Gastroesophageal sphincter (tissue), 4 donors: ENCODE measurements around the gene HMG20A. TPM values are rescaled to one million over a fixed set of nuclear protein-coding genes. Genes with fewer than 3 reads are reported as not detected.
"Not testable (repeated sequence)": the region's sequence is repeated elsewhere in the genome, so short reads cannot be mapped to it uniquely, and the experiment has no call there.

Source experiments
- ATAC-seq: fragments of 150-250 bp; one replicate; pipeline ENCODE4 v1.9.1; 2016; ENCODE audit warnings: mild to moderate bottlenecking, moderate library complexity
- H3K27ac ChIP-seq, 4 donors: fragments of 200-600 bp; sonication (generic) in 3 of 4; 1 replicate in 3 of 4; 2 replicates in 1 of 4; pipeline ENCODE4 v1.5.1; 2016 to 2019
- H3K27me3 ChIP-seq: fragments of 200-600 bp; sonication (generic); one replicate; pipeline ENCODE4 v1.5.1; 2019
- H3K36me3 ChIP-seq, 2 donors: fragments of 200-600 bp; sonication (generic); one replicate each; pipeline ENCODE4 v1.5.1; 2019; ENCODE audit warnings: control low read depth in 1 of 2
- H3K4me1 ChIP-seq, 3 donors: fragments of 200-600 bp; sonication (generic); 1 replicate in 2 of 3; 2 replicates in 1 of 3; pipeline ENCODE4 v1.5.1; 2016 to 2019; ENCODE audit warnings: control low read depth in 2 of 3
- H3K4me3 ChIP-seq, 2 donors: fragments of 200-600 bp; sonication (generic); one replicate each; pipeline ENCODE4 v1.5.1; 2019; ENCODE audit warnings: mild to moderate bottlenecking in 1 of 2, moderate library complexity in 1 of 2
- H3K9me3 ChIP-seq, 3 donors: fragments of 200-600 bp; sonication (generic); one replicate each; pipeline ENCODE4 v1.5.1; 2017 to 2019; ENCODE audit warnings: control low read depth in 2 of 3
- EP300 ChIP-seq: sonication (generic); formaldehyde crosslinking; IDR thresholded peaks from one replicate; pipeline ENCODE4 v1.6.1; 2017; ENCODE audit warnings: antibody characterized with exemption, mild to moderate bottlenecking
- POLR2A ChIP-seq, 2 donors: fragments of 450-650 bp; IDR thresholded peaks; one replicate each; pipeline ENCODE4 v1.6.1; 2017; ENCODE audit warnings: antibody characterized with exemption in 2 of 2, mild to moderate bottlenecking in 2 of 2, moderate library complexity in 1 of 2
- POLR2AphosphoS5 ChIP-seq: sonication (generic); formaldehyde crosslinking; IDR thresholded peaks from one replicate; pipeline ENCODE4 v1.6.1; 2017; ENCODE audit warnings: antibody characterized with exemption
- WGBS, 2 donors: methylation state at CpG; one replicate each; pipeline ENCODE4 v1.1.5; 2018; ENCODE audit warnings: low coverage in 1 of 2; 5-methylcytosine and 5-hydroxymethylcytosine counted together
- total RNA-seq, 4 donors: library from RNA; depleted of rRNA; stranded (reverse); fragments of >200 nt; gene quantifications; one replicate each; pipeline ENCODE4 v1.1.0, GENCODE V29; 2016
- TF ChIP-seq, protein P1 (sequence below), 4 experiments: fragments of 200-600 bp in 2 of 4; fragments of 450-650 bp in 2 of 4; sonication (generic) in 1 of 4; IDR thresholded peaks; one replicate each; pipeline ENCODE4 v1.5.1; 2017 to 2019; ENCODE audit warnings: antibody characterized with exemption in 4 of 4, mild to moderate bottlenecking in 2 of 4, moderate library complexity in 2 of 4

The HMG20A gene
- total RNA-seq, 4 donors from 2014 or later = 23.2 to 47.9 (median 33.2) TPM

DNA sequence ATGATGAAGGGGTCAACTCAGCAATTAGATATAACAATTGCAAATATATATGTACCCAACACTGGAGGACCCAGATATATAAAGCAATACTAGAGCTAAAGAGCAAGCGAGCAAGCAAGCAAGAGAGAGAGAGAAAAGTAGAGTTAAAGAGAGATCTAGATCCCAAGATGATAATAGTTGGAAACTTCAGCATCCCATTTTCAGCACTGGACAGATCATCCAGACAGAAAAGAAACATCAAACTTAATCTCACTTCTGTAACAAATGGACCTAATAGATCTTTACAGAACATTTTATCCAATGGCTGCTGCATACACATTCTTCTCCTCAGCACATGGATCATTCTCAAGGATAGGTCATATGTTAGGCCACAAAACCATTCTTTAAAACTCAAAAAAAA is 24.0 kb upstream of the HMG20A start:
- no peaks in the 10 kb centered on the region for H3K27me3 ChIP-seq
- H3K4me1 ChIP-seq = peaks cover 0 to 10% (median 0%) of the 10 kb centered on the region in 3 donors
- no peak for TF ChIP-seq POLR2A (IDR thresholded peaks at IDR 0.05)
- TF ChIP-seq, protein P1, sequence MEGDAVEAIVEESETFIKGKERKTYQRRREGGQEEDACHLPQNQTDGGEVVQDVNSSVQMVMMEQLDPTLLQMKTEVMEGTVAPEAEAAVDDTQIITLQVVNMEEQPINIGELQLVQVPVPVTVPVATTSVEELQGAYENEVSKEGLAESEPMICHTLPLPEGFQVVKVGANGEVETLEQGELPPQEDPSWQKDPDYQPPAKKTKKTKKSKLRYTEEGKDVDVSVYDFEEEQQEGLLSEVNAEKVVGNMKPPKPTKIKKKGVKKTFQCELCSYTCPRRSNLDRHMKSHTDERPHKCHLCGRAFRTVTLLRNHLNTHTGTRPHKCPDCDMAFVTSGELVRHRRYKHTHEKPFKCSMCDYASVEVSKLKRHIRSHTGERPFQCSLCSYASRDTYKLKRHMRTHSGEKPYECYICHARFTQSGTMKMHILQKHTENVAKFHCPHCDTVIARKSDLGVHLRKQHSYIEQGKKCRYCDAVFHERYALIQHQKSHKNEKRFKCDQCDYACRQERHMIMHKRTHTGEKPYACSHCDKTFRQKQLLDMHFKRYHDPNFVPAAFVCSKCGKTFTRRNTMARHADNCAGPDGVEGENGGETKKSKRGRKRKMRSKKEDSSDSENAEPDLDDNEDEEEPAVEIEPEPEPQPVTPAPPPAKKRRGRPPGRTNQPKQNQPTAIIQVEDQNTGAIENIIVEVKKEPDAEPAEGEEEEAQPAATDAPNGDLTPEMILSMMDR (IDR thresholded peaks at IDR 0.05) = no peak
- no peak for TF ChIP-seq POLR2AphosphoS5
- TF ChIP-seq EP300 = no peak
- no peaks in the 10 kb centered on the region for H3K36me3 ChIP-seq
- no peak overlapping the region for H3K27ac ChIP-seq
- ATAC-seq = no peak
- WGBS, 2 donors = 86 to 100% methylated on average over 1 of the region's 1 CpG
- no peak overlapping the region for H3K4me3 ChIP-seq
- peaks cover 0 to 40% (median 4%) of the 10 kb centered on the region in 3 donors for H3K9me3 ChIP-seq

DNA sequence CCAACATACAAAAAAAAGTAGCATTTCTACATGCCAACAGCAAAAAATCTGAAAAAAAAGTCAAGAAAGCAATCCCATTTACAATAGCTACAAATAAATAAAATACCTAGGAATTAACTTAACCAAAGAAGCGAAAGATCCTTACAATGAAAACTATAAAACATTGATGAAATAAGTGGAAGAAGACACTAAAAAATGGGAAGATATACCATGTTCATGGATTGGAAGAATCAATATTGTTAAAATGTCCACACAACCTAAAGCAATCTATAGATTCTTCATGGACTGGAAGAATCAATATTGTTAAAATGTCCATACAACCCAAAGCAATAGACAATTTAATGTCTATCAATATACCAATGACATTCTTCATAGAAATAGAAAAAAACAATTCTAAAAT is 21.8 kb upstream of the HMG20A start:
- Histone ChIP-seq H3K4me1 (peaks cover 0 to 11% (median 0%) of the 10 kb centered on the region in 3 donors), H3K27me3 (no peaks in the 10 kb centered on the region), H3K9me3 (peaks cover 0 to 40% (median 4%) of the 10 kb centered on the region in 3 donors), H3K27ac (no peak overlapping the region), H3K4me3 (no peak overlapping the region), H3K36me3 (no peaks in the 10 kb centered on the region)
- no peak for ATAC-seq
- WGBS, 2 donors = 90 to 100% methylated on average over 1 of the region's 1 CpG
- TF ChIP-seq POLR2A (IDR thresholded peaks at IDR 0.05) = no peak

DNA sequence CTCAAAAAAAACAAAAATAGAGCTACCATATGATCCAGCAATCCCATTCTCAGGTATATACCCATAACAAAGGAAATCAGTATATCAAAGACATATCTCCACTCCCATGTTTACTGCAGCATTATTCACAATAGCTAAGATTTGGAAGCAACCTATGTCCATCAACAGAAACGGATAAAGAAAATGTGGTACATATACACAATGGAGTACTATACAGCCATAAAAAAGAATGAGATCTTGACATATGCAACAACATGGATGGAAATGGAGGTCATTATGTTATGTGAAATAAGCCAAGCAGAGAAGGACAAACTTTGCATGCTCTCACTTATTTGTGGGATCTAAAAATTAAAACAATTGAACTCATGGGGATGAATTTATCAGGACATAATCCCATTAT is 20.4 kb upstream of the HMG20A start:
- H3K27me3 ChIP-seq = no peaks in the 10 kb centered on the region
- no peak overlapping the region for H3K27ac ChIP-seq
- H3K4me3 ChIP-seq = no peak overlapping the region
- TF ChIP-seq EP300 (no peak), POLR2A (IDR thresholded peaks at IDR 0.05) (no peak), POLR2AphosphoS5 (no peak)
- TF ChIP-seq, protein P1 (IDR thresholded peaks at IDR 0.05) = no peak
- H3K4me1 ChIP-seq = peaks cover 0 to 11% (median 0%) of the 10 kb centered on the region in 3 donors
- peaks cover 0 to 36% (median 4%) of the 10 kb centered on the region in 3 donors for H3K9me3 ChIP-seq
- no peak for ATAC-seq
- H3K36me3 ChIP-seq = no peaks in the 10 kb centered on the region
- 100% methylated on average over 1 of the region's 1 CpG for WGBS, 2 donors

- H3K27me3 ChIP-seq = no peaks in the 10 kb centered on the region
- no peak overlapping the region for H3K27ac ChIP-seq
- no peaks in the 10 kb centered on the region for H3K36me3 ChIP-seq
- no peak for ATAC-seq
- no peak for TF ChIP-seq EP300
- TF ChIP-seq POLR2AphosphoS5 = no peak
- TF ChIP-seq POLR2A (IDR thresholded peaks at IDR 0.05) = no peak
- TF ChIP-seq, protein P1 (IDR thresholded peaks at IDR 0.05) = no peak
- H3K4me1 ChIP-seq = peaks cover 0 to 11% (median 0%) of the 10 kb centered on the region in 3 donors
- no peak overlapping the region for H3K4me3 ChIP-seq
- peaks cover 0 to 26% (median 4%) of the 10 kb centered on the region in 3 donors for H3K9me3 ChIP-seq
- 8 to 16% methylated on average over 1 of the region's 1 CpG for WGBS, 2 donors
Observed at GRCh38 chr15:77402740-77403379, 17.8 kb upstream of the HMG20A start.

DNA sequence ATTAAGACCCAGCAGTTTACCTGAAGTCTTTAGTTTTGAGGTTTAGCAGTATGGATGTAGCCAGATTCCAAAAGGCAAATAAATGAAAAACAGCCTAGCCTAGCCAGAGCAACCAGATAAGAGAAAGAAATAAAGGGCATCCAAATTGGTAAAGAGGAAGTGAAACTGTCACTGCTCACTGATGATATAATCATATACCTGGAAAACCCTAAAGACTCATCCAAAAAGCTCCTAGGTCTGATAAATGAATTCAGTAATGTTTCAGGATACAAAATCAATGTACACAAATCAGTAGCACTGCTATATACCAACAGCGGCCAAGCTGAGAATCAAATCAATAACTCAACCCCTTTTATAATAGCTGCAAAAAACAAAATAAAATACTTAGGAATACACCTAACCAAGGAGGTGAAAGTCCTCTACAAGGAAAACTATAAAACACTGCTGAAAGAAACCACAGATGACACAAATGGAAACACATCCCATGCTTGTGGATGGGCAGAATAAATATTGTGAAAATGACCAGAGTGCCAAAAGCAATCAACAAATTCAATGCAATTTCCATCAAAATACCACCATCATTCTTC is 14.4 kb upstream of the HMG20A start:
- peaks cover 0 to 26% (median 0%) of the 10 kb centered on the region in 3 donors for H3K4me1 ChIP-seq
- H3K27ac ChIP-seq, H3K36me3 ChIP-seq, H3K4me3 ChIP-seq, H3K9me3 ChIP-seq, H3K27me3 ChIP-seq, ATAC-seq: not testable (repeated sequence)
- WGBS, 2 donors = 86 to 100% methylated on average over 1 of the region's 1 CpG

DNA sequence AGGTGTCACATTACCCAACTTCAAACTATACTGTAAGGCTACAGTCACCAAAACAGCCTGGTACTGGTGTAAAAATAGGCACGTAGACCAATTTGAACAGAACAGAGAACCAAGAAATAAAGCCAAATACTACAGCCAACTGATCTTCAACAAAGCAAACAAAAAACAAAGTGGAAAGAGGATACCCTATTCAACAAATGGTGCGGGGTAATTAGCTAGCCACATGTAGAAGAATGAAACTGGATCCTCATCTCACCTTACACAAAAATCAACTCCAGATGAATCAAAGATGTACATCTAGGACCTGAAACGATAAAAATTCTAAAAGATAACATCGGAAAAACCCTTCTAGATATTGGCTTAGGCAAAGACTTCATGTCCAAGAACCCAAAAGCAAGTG is 13.8 kb upstream of the HMG20A start:
- WGBS, 2 donors = 92 to 98% methylated on average over 1 to 3 of the region's 4 CpGs
- ATAC-seq = no peak
- H3K4me1 ChIP-seq = peaks cover 0 to 26% (median 0%) of the 10 kb centered on the region in 3 donors
- no peaks in the 10 kb centered on the region for H3K9me3 ChIP-seq
- no peaks in the 10 kb centered on the region for H3K27me3 ChIP-seq
- no peak overlapping the region for H3K27ac ChIP-seq
- no peaks in the 10 kb centered on the region for H3K36me3 ChIP-seq
- TF ChIP-seq EP300 (no peak), POLR2A (IDR thresholded peaks at IDR 0.05) (no peak), POLR2AphosphoS5 (no peak)
- TF ChIP-seq, protein P1 (IDR thresholded peaks at IDR 0.05) = no peak
- no peak overlapping the region for H3K4me3 ChIP-seq
